NCI-H2227 (cell line): ENCODE data around the gene FRY.
A peak's percentile ranks its signal among the peaks of the same experiment; 100 is the strongest.

ENCODE experiments used
- DNase-seq: peaks from one replicate; lab custom pipeline; 2025; ENCODE audit not compliant: unreplicated experiment; lab: John Stamatoyannopoulos, UW

FRY gene

GRCh38 chr13:32298695-32299094 lies 267.1 kb downstream of the FRY start:
- no peak for DNase-seq

DNA sequence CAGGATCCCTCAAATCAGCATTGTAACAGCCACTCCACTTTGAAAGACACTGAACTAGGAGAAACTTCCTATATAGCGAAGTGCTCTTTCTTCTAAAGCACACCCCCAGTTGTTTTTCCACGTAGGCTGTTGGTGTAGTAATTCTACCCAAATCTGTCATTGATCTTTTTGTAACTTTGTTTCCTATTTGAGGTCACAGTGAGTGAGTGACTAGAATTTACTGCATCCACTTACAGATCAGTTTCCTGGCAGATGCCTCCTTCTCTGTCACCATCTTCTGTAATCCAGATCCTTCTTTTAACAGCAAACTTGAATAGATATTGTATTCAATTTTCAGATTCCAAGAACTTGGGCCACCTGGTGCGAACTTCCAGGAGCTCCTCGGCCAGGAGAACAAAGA lies 268.3 kb downstream of the FRY start:
- DNase-seq: no peak

DNA sequence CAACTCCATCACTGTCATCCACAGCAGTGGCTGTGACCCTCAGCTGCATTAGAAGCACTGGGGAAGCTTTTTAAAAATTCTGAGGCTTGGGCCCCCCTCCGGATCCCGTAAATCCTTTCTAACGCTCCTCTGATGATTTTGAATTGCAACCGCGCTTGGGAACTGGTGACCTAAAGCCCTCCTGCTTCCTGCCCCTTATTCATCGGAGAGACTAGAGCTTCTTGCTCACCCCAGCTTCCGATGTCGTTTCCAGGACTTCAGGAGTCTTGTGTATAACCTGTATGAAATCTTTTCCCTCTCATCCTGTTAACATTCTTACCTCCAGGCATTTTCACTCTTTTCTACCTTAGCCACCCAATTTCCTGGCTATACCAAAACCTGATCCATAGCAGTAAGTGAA lies 268.8 kb downstream of the FRY start:
- no peak for DNase-seq

- no peak for DNase-seq
Measured at GRCh38 chr13:32300920-32301319, 269.3 kb downstream of the FRY start.

DNA sequence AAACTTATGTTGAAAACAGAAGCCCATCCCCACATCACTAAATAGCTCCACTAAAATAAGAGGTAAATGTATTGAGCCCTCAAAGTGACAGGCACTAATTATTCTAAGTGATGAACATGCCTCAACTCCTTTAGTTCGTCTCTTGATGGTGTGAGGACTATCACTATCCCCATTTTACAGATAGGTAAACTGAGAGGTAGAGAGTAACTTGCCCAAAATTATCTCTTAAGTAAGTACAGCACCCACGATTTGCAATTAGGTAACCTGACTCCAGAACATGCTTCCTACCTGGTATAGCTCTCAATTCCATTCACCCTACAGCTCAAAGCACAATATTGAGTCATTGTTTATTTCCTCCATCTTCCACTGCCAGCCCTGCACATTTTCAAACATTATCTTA lies 270.9 kb downstream of the FRY start:
- no peak for DNase-seq

- no peak for DNase-seq
Measured at GRCh38 chr13:32305646-32306045, 274.1 kb downstream of the FRY start.

DNA sequence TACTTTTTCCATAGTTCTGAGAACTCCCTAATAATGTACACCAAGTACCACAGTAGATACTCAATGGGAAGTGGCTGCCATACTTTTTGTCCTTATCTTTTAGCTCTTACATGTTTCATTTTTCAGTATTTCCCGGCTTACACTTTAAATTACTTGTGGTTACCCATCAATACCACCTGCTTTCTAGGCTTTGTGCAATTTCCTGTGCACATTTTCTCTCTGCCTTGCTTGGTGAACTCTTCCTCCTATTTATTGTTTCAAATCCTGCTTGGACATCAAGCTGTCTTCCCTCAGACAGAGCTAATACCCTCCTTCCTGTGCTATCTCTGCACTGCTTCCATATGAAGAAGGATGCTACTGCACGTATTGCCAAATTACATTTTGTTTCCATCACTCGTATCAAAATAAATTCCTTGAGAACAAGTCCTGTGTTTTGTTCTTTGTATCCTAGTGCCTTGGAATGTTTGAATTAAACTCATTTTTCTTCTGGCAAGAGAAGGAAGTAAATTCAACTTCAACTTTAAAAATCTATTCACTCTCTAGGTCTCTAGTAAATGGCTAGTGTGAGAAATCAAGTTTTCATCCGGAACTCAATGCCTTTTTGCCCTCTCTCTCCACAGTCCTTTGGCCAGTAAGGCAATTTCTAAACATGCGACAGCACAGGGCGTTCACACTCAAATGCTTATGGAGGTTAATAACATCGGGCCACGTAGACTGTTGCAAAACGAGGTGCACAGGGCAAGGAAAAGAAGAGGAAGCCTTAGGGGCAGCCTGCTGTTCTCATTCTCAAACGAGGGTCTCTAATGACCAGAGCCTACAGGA lies 277.9 kb downstream of the FRY start:
- no peak for DNase-seq

DNA sequence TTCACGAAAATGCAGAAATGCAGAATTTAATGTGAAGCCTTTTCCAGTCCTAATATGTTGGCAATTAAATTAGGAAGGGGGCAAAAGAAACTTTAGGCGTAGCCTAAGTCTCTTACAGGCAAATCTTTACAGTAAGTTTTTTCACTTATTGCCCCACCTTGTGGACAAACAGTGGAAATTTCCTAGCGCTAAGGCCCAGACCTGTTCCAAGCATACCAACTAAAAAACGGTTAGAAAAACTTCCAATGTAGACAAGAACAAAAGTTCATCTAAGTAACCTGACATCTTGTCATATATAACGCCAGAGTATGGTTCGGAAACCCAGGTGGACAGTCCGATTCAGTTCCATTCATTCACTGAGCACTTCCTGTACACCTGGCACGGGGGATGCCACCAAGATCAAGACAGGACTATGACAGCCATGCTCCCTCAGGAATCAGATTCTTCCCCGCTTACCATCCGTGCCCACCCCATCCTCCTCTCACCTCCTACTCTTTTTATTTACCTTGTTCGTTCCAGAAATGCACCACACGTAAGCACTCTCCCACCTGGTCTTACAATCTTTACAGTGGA lies 278.6 kb downstream of the FRY start:
- peak; percentile 30 for DNase-seq

GRCh38 chr13:32311188-32311897 lies 279.8 kb downstream of the FRY start:
- no peak for DNase-seq

DNA sequence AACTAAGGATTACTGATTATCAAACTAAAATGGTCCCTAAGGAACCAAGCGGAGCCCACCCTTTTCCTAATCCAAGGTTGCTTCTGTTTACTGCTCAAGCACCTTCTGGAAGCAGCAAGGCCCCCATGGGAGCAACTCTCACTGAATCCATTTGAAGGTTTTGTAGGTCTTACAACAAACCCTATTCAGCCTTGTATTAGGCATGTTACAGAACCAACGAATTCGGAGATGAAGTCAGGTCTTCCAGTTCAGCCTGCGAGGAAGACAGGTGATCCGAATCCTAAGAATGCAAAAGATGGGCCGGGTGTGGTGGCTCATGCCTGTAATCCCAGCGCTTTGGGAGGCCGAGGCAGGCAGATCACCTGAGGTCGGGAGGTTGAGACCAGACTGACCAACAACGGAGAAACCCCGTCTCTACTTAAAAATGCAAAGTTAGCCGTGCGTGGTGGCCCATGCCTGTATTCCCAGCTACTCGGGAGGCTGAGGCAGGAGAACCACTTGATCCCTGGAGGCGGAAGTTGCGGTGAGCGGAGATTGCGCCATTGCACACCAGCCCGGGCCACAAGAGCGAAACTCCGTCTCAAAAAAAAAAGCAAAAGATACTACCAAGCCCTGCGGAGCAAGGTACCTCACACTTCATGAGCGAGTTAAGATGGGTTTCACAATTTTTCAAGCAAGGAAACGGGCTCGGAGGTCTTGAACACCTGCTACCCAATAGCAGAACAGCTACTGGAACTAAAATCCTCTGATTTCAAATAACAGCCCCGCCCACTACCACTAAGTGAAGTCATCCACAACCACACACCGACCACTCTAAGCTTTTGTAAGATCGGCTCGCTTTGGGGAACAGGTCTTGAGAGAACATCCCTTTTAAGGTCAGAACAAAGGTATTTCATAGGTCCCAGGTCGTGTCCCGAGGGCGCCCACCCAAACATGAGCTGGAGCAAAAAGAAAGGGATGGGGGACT lies 283.0 kb downstream of the FRY start:
- peak; percentile 59 for DNase-seq

DNA sequence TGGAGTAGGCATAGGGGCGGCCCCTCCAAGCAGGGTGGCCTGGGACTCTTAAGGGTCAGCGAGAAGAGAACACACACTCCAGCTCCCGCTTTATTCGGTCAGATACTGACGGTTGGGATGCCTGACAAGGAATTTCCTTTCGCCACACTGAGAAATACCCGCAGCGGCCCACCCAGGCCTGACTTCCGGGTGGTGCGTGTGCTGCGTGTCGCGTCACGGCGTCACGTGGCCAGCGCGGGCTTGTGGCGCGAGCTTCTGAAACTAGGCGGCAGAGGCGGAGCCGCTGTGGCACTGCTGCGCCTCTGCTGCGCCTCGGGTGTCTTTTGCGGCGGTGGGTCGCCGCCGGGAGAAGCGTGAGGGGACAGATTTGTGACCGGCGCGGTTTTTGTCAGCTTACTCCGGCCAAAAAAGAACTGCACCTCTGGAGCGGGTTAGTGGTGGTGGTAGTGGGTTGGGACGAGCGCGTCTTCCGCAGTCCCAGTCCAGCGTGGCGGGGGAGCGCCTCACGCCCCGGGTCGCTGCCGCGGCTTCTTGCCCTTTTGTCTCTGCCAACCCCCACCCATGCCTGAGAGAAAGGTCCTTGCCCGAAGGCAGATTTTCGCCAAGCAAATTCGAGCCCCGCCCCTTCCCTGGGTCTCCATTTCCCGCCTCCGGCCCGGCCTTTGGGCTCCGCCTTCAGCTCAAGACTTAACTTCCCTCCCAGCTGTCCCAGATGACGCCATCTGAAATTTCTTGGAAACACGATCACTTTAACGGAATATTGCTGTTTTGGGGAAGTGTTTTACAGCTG lies 283.9 kb downstream of the FRY start, which contains the start of the genes BRCA2 and ZAR1L:
TSS of gene BRCA2 (plus strand) at position 271 of the 790 bp plus-strand sequence. CDS start 953 bp downstream, outside the sequence.
TSS of gene ZAR1L (minus strand) at position 126 of the 790 bp plus-strand sequence. CDS start 3,438 bp downstream, outside the sequence.
- peak; percentile 91 for DNase-seq

DNA sequence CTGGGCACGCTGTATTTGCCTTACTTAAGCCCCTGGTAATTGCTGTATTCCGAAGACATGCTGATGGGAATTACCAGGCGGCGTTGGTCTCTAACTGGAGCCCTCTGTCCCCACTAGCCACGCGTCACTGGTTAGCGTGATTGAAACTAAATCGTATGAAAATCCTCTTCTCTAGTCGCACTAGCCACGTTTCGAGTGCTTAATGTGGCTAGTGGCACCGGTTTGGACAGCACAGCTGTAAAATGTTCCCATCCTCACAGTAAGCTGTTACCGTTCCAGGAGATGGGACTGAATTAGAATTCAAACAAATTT lies 284.4 kb downstream of the FRY start:
- peak; percentile 64 for DNase-seq

GRCh38 chr13:32316501-32316900 lies 284.9 kb downstream of the FRY start:
- DNase-seq: no peak

DNA sequence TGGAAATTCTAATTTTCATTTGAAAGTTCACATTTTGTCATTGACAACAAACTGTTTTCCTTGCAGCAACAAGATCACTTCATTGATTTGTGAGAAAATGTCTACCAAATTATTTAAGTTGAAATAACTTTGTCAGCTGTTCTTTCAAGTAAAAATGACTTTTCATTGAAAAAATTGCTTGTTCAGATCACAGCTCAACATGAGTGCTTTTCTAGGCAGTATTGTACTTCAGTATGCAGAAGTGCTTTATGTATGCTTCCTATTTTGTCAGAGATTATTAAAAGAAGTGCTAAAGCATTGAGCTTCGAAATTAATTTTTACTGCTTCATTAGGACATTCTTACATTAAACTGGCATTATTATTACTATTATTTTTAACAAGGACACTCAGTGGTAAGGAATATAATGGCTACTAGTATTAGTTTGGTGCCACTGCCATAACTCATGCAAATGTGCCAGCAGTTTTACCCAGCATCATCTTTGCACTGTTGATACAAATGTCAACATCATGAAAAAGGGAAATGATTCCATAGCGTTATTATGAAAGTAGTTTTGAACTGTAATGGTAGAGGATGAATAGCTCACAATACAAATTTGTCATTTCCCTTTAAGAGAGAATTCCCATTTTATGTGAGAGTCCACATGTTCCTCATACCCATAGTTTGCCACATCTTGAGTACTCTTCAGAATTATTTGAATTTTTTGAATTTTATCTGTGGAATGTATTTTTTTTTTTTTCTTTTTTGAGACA lies 286.3 kb downstream of the FRY start:
- no peak for DNase-seq

DNA sequence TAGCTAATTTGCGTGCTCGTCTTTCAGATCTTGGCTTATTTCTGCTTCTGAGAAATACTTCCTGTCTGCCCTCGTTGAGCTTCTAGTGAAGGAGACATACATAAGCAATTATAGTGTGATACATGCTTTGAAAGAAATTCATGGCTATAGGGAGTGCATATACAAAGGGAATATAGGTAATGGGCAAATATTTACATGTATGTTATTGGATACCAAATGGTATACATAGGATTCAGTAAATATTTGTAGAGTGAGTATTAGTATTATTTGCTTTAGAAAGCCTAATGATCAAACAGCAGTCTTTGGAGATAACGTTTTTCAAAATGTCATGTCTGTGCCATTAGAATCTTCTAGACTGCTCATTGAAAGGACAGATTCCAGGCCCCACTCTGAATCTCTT lies 289.0 kb downstream of the FRY start:
- DNase-seq: no peak

DNA sequence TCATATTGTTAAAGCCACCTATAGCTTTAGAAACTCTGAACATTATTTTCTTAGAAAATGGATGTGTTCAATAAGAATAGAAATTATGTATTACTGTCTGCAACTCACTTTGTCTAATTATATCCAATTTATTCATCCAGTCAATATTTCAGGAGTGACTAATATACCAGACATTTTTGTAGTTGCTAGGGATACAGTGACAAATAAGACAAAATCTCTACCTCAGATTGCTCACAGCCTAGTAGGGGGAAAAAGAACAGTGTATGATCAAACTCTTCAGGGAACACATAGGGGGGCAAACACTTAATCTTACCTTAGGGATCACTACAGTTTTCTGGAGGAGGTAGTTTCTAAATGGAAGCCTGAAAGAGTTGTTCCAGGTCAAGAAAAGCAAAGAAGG lies 292.3 kb downstream of the FRY start:
- DNase-seq: no peak

GRCh38 chr13:32330441-32330840 lies 298.9 kb downstream of the FRY start:
- no peak for DNase-seq

DNA sequence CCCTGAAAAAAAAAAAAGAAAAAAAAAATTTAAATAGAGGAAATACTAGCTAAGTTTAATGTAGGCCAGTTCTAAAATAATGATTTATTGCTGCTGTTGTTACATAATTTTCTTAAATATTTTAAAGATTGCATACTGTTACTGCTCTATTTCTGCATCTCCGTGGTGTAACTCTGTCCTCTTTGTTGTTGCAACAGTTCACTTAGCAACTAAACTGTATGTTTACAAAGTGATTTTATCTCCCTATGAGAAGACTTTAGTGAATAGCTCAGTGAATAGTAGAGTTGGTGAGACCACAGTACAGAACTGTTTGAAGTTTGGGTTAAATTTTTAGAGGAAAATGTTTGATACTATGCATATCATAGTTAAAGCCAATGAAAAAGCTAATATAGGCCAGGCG lies 303.1 kb downstream of the FRY start:
- DNase-seq: no peak

DNA sequence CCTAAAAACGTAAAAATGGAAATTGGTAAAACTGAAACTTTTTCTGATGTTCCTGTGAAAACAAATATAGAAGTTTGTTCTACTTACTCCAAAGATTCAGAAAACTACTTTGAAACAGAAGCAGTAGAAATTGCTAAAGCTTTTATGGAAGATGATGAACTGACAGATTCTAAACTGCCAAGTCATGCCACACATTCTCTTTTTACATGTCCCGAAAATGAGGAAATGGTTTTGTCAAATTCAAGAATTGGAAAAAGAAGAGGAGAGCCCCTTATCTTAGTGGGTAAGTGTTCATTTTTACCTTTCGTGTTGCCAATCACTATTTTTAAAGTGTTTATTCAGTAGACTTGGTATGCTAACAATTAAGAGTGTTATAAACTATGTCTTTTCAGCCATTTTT lies 309.3 kb downstream of the FRY start:
- DNase-seq: no peak
